ENCODE results near the gene ULK3.

ULK3 gene

DNA sequence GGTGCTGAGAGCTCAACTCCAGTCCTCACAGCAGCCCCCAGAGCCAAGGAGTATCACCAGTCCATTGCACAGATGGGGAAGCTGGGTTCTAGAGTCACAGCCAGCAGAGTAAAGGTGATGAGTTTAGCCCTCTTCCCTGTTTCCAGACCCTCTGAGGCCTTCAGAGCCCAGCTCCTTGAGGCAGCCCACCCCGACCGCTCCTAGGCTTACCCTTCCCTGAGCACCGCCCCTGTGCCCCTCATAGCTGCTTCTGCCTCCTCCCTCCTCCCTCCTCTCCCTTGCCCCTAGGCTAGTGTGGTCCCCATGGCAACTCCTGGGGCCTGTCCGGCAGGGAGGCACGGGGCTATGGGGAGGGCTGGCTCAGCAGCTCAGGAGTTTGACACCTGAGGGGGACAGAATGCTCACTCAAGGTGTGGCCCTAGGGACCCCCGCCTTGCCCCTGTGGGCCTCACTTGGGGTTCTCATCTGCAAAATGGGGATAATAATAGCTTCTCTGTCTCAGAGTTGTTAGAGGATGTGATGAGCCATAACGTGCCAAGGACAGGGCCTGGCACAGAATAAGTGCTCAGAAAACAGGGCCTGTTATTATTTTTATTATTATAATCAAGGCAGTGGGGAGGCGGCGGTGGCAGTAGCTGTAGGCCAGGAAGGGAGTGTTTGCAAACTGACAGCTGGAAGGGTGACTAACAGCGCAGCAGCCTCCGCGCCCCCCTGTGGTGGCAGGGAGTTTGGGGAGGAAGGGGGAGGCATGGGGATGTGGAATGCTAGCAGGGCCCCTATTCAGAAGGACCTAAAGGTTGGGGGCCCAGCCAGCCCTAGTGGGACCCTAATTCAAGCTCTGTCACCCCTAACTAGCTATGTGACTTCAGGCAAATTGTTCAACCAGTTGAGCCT, 49.6 kb downstream of the ULK3 start:
- Histone ChIP-seq H4K20me1 (peaks cover 79 to 99% (median 97%) of the 10 kb centered on the region in 11 experiments), H3K4me2 (peak overlapping the region; percentile 97 to 100 (median 100)), H3K9me3 (replicated peaks in 1 of 11) (no peaks in the 10 kb centered on the region), H3K36me3 (peaks cover 22 to 73% (median 46%) of the 10 kb centered on the region in 11 experiments), H3K4me3 (no peak overlapping the region; a peak in 1 of 20 replicates), H3K4me1 (peaks cover 80 to 97% (median 91%) of the 10 kb centered on the region in 10 experiments), H3K9ac (peak overlapping the region; percentile 35 to 99 (median 83); a peak in 19 of 22 replicates), H3K27ac (peak overlapping the region; percentile 17 to 100 (median 60); a peak in 18 of 22 replicates), H3K27me3 (no peaks in the 10 kb centered on the region)
- TF ChIP-seq Cebpa-rat (IDR thresholded peaks at IDR 0.05), result no peak

- peaks cover 14 to 64% (median 39%) of the 10 kb centered on the region in 11 experiments; a peak in 21 of 22 replicates for H3K36me3 ChIP-seq
- peaks cover 69 to 97% (median 93%) of the 10 kb centered on the region in 11 experiments for H4K20me1 ChIP-seq
- peak overlapping the region in 5 of 10 experiments; percentile 5 to 52 (median 11); a peak in 5 of 20 replicates for H3K4me3 ChIP-seq
- peak overlapping the region; percentile 35 to 99 (median 83); a peak in 21 of 22 replicates for H3K9ac ChIP-seq
- no peaks in the 10 kb centered on the region for H3K9me3 ChIP-seq (replicated peaks in 1 of 11)
- H3K4me1 ChIP-seq, result peaks cover 78 to 96% (median 90%) of the 10 kb centered on the region in 10 experiments
- H3K27me3 ChIP-seq, result no peaks in the 10 kb centered on the region
- no peak for TF ChIP-seq Cebpa-rat (IDR thresholded peaks at IDR 0.05)
- peak overlapping the region; percentile 97 to 100 (median 100) for H3K4me2 ChIP-seq
- peak overlapping the region; percentile 17 to 100 (median 60); a peak in 20 of 22 replicates for H3K27ac ChIP-seq
These were observed 50.5 kb downstream of the ULK3 start for GRCh38 chr15:74792227-74793016.

DNA sequence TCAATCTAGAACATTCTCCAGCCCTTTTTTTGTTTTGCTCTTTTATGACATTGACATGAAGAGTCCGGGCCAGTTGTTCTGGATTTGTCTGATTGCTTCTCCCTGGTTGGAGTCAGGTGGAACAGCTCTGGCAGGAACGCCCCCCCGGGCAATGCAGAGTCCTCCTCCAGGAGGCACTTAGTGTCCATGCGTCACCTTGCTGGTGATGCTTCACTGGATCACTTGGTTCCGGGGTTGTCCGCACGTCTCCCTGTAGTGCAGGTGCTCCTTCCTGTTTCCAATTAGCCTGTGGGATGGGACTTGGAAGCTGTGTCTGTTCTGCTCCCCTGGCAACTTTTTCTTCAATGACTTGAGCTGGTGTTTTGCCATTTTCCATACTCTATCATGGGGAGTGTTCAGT, 51.3 kb downstream of the ULK3 start:
- Histone ChIP-seq H4K20me1 (peaks cover 68 to 96% (median 92%) of the 10 kb centered on the region in 11 experiments), H3K36me3 (peaks cover 13 to 58% (median 39%) of the 10 kb centered on the region in 11 experiments; a peak in 20 of 22 replicates), H3K4me1 (peaks cover 83 to 96% (median 91%) of the 10 kb centered on the region in 10 experiments), H3K4me2 (peak overlapping the region; percentile 97 to 100 (median 100)), H3K9ac (peak overlapping the region; percentile 35 to 99 (median 83); a peak in 17 of 22 replicates), H3K9me3 (replicated peaks in 1 of 11) (no peaks in the 10 kb centered on the region), H3K27ac (peak overlapping the region in 9 of 11 experiments; percentile 17 to 100 (median 93); a peak in 14 of 22 replicates), H3K4me3 (peak overlapping the region in 3 of 10 experiments; percentile 9 to 52 (median 28); a peak in 4 of 20 replicates), H3K27me3 (no peaks in the 10 kb centered on the region)
- TF ChIP-seq Cebpa-rat (IDR thresholded peaks at IDR 0.05), result no peak

DNA sequence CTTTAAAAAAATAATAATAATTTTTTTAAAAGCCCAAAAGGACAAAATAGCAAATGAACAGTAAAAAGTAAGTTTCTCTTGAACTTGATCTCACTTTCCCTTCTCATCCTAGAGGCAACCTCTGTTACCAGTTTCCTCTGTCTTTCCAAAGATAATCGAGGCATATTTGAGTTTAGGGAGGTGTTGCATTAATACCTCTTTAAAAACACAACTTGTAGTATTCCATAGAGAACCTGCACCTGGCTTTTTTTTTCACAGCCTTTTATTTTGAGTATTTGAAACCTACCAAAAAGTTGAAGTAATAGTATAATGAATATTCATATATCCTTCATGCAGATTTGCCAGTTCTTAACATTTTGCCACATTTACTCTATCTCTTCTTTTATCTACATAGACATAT, 51.9 kb downstream of the ULK3 start:
- peaks cover 65 to 96% (median 92%) of the 10 kb centered on the region in 11 experiments for H4K20me1 ChIP-seq
- peak overlapping the region; percentile 97 to 100 (median 100) for H3K4me2 ChIP-seq
- H3K36me3 ChIP-seq, result peaks cover 8 to 52% (median 33%) of the 10 kb centered on the region in 11 experiments; a peak in 20 of 22 replicates
- TF ChIP-seq Cebpa-rat (IDR thresholded peaks at IDR 0.05), result no peak
- H3K27ac ChIP-seq, result peak overlapping the region; percentile 70 to 100 (median 93); a peak in 19 of 22 replicates
- H3K27me3 ChIP-seq, result no peaks in the 10 kb centered on the region
- H3K9me3 ChIP-seq (replicated peaks in 1 of 11), result no peaks in the 10 kb centered on the region
- peaks cover 89 to 96% (median 93%) of the 10 kb centered on the region in 10 experiments for H3K4me1 ChIP-seq
- peak overlapping the region; percentile 70 to 99 (median 85); a peak in 21 of 22 replicates for H3K9ac ChIP-seq
- peak overlapping the region; percentile 47 to 70 (median 60); a peak in 14 of 20 replicates for H3K4me3 ChIP-seq

DNA sequence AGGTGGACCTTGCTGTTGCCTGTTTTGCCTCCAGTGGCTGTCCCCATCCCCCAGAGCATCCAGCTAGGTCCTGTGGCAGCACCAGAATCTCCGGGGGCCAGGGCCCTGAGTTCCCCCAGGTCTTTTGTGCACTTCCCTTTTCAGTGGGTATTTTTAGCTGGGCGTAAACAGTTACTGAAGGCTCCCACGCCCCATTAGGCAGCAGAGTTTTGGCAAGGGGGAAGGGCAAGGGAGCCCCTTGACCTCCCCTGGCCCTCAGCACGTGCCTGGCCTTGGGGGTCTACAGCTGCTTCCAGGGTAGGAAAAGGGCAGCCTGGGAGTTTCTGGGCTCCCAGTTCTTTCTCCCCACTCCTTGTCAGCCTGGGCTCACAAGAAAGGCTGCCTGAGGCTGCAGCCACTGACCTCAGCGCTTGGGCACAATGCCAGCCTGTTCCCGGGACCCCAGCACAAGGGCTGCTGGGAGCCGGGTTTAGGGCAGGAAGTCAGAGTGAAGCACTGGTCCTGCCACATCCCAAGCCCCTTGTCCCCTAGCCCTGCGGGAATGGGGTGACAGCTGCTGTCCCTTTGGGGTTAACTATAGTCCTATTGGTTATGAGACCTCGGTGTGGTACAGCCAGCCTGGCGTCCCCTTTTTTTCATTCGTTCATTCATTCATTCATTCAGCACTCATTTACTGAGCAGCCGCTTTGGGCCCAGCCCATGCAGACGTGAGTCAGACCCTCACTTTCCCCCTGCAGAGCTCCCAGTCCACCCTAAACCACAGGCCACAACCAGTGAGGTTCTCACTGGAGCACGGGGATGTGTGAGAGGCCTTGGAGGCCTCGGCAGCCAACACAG, 52.7 kb downstream of the ULK3 start:
- peak overlapping the region; percentile 70 to 99 (median 85) for H3K9ac ChIP-seq
- peaks cover 59 to 96% (median 92%) of the 10 kb centered on the region in 11 experiments for H4K20me1 ChIP-seq
- no peak for TF ChIP-seq Cebpa-rat (IDR thresholded peaks at IDR 0.05)
- H3K36me3 ChIP-seq, result peaks cover 9 to 50% (median 30%) of the 10 kb centered on the region in 11 experiments; a peak in 19 of 22 replicates
- H3K9me3 ChIP-seq (replicated peaks in 1 of 11), result no peaks in the 10 kb centered on the region
- H3K4me1 ChIP-seq, result peaks cover 91 to 96% (median 94%) of the 10 kb centered on the region in 10 experiments
- no peaks in the 10 kb centered on the region for H3K27me3 ChIP-seq
- H3K4me3 ChIP-seq, result peak overlapping the region; percentile 47 to 70 (median 60)
- H3K4me2 ChIP-seq, result peak overlapping the region; percentile 97 to 100 (median 100)
- H3K27ac ChIP-seq, result peak overlapping the region; percentile 70 to 100 (median 93)

GRCh38 chr15:74789741-74790079, 53.2 kb downstream of the ULK3 start:
- no peaks in the 10 kb centered on the region for H3K9me3 ChIP-seq (replicated peaks in 1 of 11)
- H4K20me1 ChIP-seq, result peaks cover 59 to 96% (median 92%) of the 10 kb centered on the region in 11 experiments
- H3K9ac ChIP-seq, result peak overlapping the region; percentile 70 to 99 (median 85)
- H3K36me3 ChIP-seq, result peaks cover 3 to 49% (median 28%) of the 10 kb centered on the region in 11 experiments; a peak in 18 of 22 replicates
- H3K4me1 ChIP-seq, result peaks cover 91 to 96% (median 94%) of the 10 kb centered on the region in 10 experiments
- peak overlapping the region; percentile 97 to 100 (median 100) for H3K4me2 ChIP-seq
- peak overlapping the region; percentile 70 to 100 (median 93) for H3K27ac ChIP-seq
- no peak for TF ChIP-seq Cebpa-rat (IDR thresholded peaks at IDR 0.05)
- no peaks in the 10 kb centered on the region for H3K27me3 ChIP-seq
- peak overlapping the region; percentile 47 to 70 (median 60) for H3K4me3 ChIP-seq

- peak overlapping the region; percentile 70 to 99 (median 85) for H3K9ac ChIP-seq
- H3K4me1 ChIP-seq, result peaks cover 91 to 96% (median 94%) of the 10 kb centered on the region in 10 experiments
- H3K4me3 ChIP-seq, result peak overlapping the region; percentile 47 to 70 (median 60)
- H3K4me2 ChIP-seq, result peak overlapping the region; percentile 97 to 100 (median 100)
- H3K36me3 ChIP-seq, result peaks cover 0 to 49% (median 28%) of the 10 kb centered on the region in 11 experiments; a peak in 13 of 22 replicates
- no peaks in the 10 kb centered on the region for H3K27me3 ChIP-seq
- TF ChIP-seq Cebpa-rat (IDR thresholded peaks at IDR 0.05), result no peak
- peak overlapping the region; percentile 70 to 100 (median 93) for H3K27ac ChIP-seq
- no peaks in the 10 kb centered on the region for H3K9me3 ChIP-seq (replicated peaks in 1 of 11)
- peaks cover 58 to 96% (median 92%) of the 10 kb centered on the region in 11 experiments for H4K20me1 ChIP-seq
These were observed 53.8 kb downstream of the ULK3 start for GRCh38 chr15:74789171-74789631.

Measured in BLaER1 treated with 17β-estradiol and CSF1 and Interleukin-3, amounts not matched to agents 10 nM and 100 nM (cell line).